Spleen (tissue), 11 donors: ENCODE data around the gene C12orf60. TPM values are rescaled to one million over a fixed set of nuclear protein-coding genes. Genes with fewer than 3 reads are reported as not detected.

Experiments
- DNase-seq: peaks from one replicate; pipeline ENCODE4 v3.0.0-alpha.2; 2020
- H3K27ac ChIP-seq, 8 donors: fragments of 200-600 bp; sonication (generic) in 7 of 8; 1 replicate in 4 of 8; 2 replicates in 4 of 8; pipeline versions ENCODE4 v1.5.0 to v1.8.0; 2016 to 2021; ENCODE audit warnings: inconsistent platforms in 4 of 8, mild to moderate bottlenecking in 4 of 8, moderate library complexity in 1 of 8
- H3K27me3 ChIP-seq, 7 donors: fragments of 200-600 bp; sonication (generic) in 6 of 7; replicated peaks in 1 of 7; 1 replicate in 4 of 7; 2 replicates in 3 of 7; pipeline versions ENCODE4 v1.5.0 to v1.8.0; 2016 to 2021; ENCODE audit warnings: inconsistent platforms in 3 of 7, mild to moderate bottlenecking in 1 of 7
- H3K36me3 ChIP-seq, 6 donors: fragments of 200-600 bp; sonication (generic) in 5 of 6; 1 replicate in 4 of 6; 2 replicates in 2 of 6; pipeline versions ENCODE4 v1.5.0 to v1.8.0; 2016 to 2021; ENCODE audit warnings: inconsistent platforms in 2 of 6
- H3K4me1 ChIP-seq, 6 donors: fragments of 200-600 bp; sonication (generic) in 5 of 6; 1 replicate in 3 of 6; 2 replicates in 3 of 6; pipeline versions ENCODE4 v1.5.0 to v1.8.0; 2016 to 2021; ENCODE audit warnings: inconsistent platforms in 3 of 6
- H3K4me3 ChIP-seq, 8 donors: fragments of 200-600 bp; sonication (generic) in 7 of 8; 1 replicate in 4 of 8; 2 replicates in 4 of 8; pipeline versions ENCODE4 v1.5.0 to v1.8.0; 2016 to 2021; ENCODE audit warnings: inconsistent platforms in 4 of 8, mild to moderate bottlenecking in 4 of 8, moderate library complexity in 2 of 8
- H3K9me3 ChIP-seq, 8 donors: fragments of 200-600 bp; sonication (generic) in 7 of 8; 1 replicate in 4 of 8; 2 replicates in 4 of 8; pipeline versions ENCODE4 v1.5.0 to v1.8.0; 2016 to 2021; ENCODE audit warnings: inconsistent platforms in 4 of 8
- CTCF ChIP-seq, 11 experiments: fragments of 200-600 bp in 7 of 11; fragments of 450-650 bp in 4 of 11; sonication (generic) in 4 of 11; IDR thresholded peaks in 8 of 11; conservative IDR thresholded peaks in 3 of 11; 1 replicate in 7 of 11; 2 replicates in 4 of 11; pipeline versions ENCODE4 v1.4.0 to v1.8.0; 2016 to 2021; ENCODE audit warnings: antibody characterized with exemption in 11 of 11, inconsistent platforms in 4 of 11, mild to moderate bottlenecking in 1 of 11
- POLR2A ChIP-seq, 3 donors: fragments of 450-650 bp; IDR thresholded peaks; one replicate each; pipeline ENCODE4 v1.5.1; 2017; ENCODE audit warnings: antibody characterized with exemption in 3 of 3, mild to moderate bottlenecking in 1 of 3
- POLR2AphosphoS5 ChIP-seq, 3 donors: sonication (generic); formaldehyde crosslinking; IDR thresholded peaks; one replicate each; pipeline ENCODE4 v1.5.1; 2017; ENCODE audit warnings: antibody characterized with exemption in 3 of 3
- WGBS, 5 donors: extraction: QIAGEN DNeasy Blood & Tissue Kit in 3 of 5; methylation state at CpG; one replicate each; pipeline versions ENCODE4 v1.1.5 to v1.1.7; 2013 to 2018; 5-methylcytosine and 5-hydroxymethylcytosine counted together
- intact Hi-C: fragments of 100-400 bp; cut with DNase I; formaldehyde crosslinking; loops from one replicate; pipeline ENCODE4 v1.15.0; 2023; ENCODE audit warnings: low total_unique reads
- polyA plus RNA-seq, 3 donors: library from polyadenylated mRNA; stranded (reverse); fragments of 200-250 nt; gene quantifications; one replicate each; pipeline ENCODE4 v1.2.1, GENCODE V29; 2013
- total RNA-seq, 7 donors: library from RNA; depleted of rRNA in 3 of 7; stranded (reverse); fragments of >200 nt in 3 of 7; fragmentation: NEBNext Ultra II Directional in 4 of 7; extraction: Animal tissue kit (Norgen Biotek cat#: 25700) in 4 of 7; gene quantifications; one replicate each; pipeline versions ENCODE4 v1.1.0 to v1.2.1, GENCODE V29; 2016 to 2021
- donor health status: healthy with polysubstance abuse.
- donor health status: DM: no; HTN: no; CAD: no; lungs with moderate emphysema.
- donor health status: DM: no; HTN: no; CAD: no.
- donor health status: Bipolar disorder and iron deficiency.
- donor health status: healthy.
- donor health status: DM: no; HTN: no; CAD: no.
- donor health status: DM: yes; HTN: yes; CAD: no.

The C12orf60 gene
- total and polyA plus RNA-seq, 10 donors, result 0.51 to 2.2 (median 1.1) TPM

GRCh38 chr12:14844401-14844800 lies 40.9 kb downstream of the C12orf60 start:
- H3K27ac ChIP-seq, result peak overlapping the region in 7 of 8 donors; percentile 73 to 85 (median 81)

GRCh38 chr12:14845350-14845750 lies 41.9 kb downstream of the C12orf60 start:
- Histone ChIP-seq H3K9me3 (no peaks in the 10 kb centered on the region), H3K4me1 (peaks cover 7 to 56% (median 22%) of the 10 kb centered on the region in 6 donors), H3K4me3 (no peak overlapping the region), H3K36me3 (peaks cover 0 to 3% (median 0%) of the 10 kb centered on the region in 6 donors), H3K27ac (peak overlapping the region in 7 of 8 donors; percentile 3 to 81 (median 28)), H3K27me3 (no peaks in the 10 kb centered on the region)
- TF ChIP-seq POLR2AphosphoS5 (IDR thresholded peaks at IDR 0.05), result no peak
- peak; percentile 50 to 93 (median 83) for TF ChIP-seq CTCF (IDR thresholded peaks at IDR 0.05 in 8 of 11, conservative IDR thresholded peaks at IDR 0.05 in 3 of 11)
- 12 to 15% (median 13%) methylated on average over 3 of the region's 3 CpGs for WGBS, 5 donors
- intact Hi-C loops, result no loop called here
- no peak for DNase-seq

More at GRCh38 chr12:14844401-14844800, 40.9 kb downstream of the C12orf60 start:
- Histone ChIP-seq H3K27me3 (no peaks in the 10 kb centered on the region), H3K4me1 (peaks cover 11 to 59% (median 22%) of the 10 kb centered on the region in 6 donors), H3K4me3 (no peak overlapping the region), H3K36me3 (peaks cover 0 to 5% (median 0%) of the 10 kb centered on the region in 6 donors), H3K9me3 (peaks cover 0 to under 1% (median 0%) of the 10 kb centered on the region in 8 donors)
- TF ChIP-seq POLR2A (IDR thresholded peaks at IDR 0.05) (no peak), POLR2AphosphoS5 (IDR thresholded peaks at IDR 0.05) (no peak), CTCF (IDR thresholded peaks at IDR 0.05 in 8 of 11, conservative IDR thresholded peaks at IDR 0.05 in 3 of 11) (no peak)
- DNase-seq, result no peak
- intact Hi-C loops, result no loop called here

GRCh38 chr12:14846042-14846587 lies 42.6 kb downstream of the C12orf60 start:
- H3K36me3 ChIP-seq, result no peaks in the 10 kb centered on the region
- H3K27me3 ChIP-seq, result no peaks in the 10 kb centered on the region
- no peak overlapping the region for H3K4me3 ChIP-seq
- 37 to 49% (median 44%) methylated on average over 3 of the region's 3 CpGs for WGBS, 5 donors
- no peaks in the 10 kb centered on the region for H3K9me3 ChIP-seq
- peak overlapping the region; percentile 3 to 53 (median 36) for H3K27ac ChIP-seq
- H3K4me1 ChIP-seq, result peaks cover 5 to 48% (median 17%) of the 10 kb centered on the region in 6 donors
- intact Hi-C loops, result loop anchor here (2.0 kb wide), 1 partner anchor 149 kb away; no protein-coding TSS in a partner anchor
- no peak for DNase-seq
- TF ChIP-seq CTCF (IDR thresholded peaks at IDR 0.05 in 8 of 11, conservative IDR thresholded peaks at IDR 0.05 in 3 of 11), result no peak
- no peak for TF ChIP-seq POLR2AphosphoS5 (IDR thresholded peaks at IDR 0.05)
- TF ChIP-seq POLR2A (IDR thresholded peaks at IDR 0.05), result no peak

DNA sequence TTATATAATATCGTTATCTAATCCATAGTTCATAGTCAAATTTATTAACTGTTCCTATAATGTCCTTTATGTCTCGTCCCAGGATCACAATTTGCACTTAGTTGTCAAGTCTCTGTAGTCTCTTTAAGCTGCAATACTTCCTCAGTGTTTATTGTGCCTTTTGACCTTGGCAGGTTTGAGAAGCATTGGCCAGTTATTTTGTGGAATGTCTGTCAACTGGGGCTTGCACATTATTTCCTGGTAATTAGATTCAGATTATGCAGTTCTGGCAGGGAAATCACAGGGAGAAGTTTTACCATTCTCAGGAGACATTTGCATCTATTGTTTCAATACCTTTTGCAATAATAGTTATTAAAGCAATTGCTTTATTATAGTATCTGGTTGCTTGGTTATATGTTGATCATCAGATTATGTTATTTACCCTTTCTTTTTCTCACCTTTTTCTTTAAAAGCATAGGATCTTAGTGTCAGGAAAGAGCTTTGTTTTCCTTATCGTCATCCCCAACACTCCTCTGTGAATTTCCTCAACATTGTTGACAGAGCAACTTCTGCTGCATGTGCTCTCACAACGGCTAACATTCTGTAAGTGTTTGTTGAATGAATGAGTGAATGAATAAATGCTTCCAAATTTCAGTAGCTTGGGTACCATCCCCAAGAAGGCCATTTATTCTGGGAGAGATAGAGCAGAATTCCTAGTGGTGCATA lies 43.6 kb downstream of the C12orf60 start:
- 67 to 80% (median 77%) methylated on average over 4 of the region's 4 CpGs for WGBS, 5 donors
- Histone ChIP-seq H3K27me3 (no peaks in the 10 kb centered on the region), H3K27ac (peak overlapping the region in 5 of 8 donors; percentile 3 to 53 (median 51)), H3K36me3 (no peaks in the 10 kb centered on the region), H3K9me3 (no peaks in the 10 kb centered on the region), H3K4me3 (no peak overlapping the region), H3K4me1 (peaks cover 5 to 42% (median 13%) of the 10 kb centered on the region in 6 donors)
- TF ChIP-seq CTCF (IDR thresholded peaks at IDR 0.05 in 8 of 11, conservative IDR thresholded peaks at IDR 0.05 in 3 of 11) (no peak), POLR2AphosphoS5 (IDR thresholded peaks at IDR 0.05) (no peak), POLR2A (IDR thresholded peaks at IDR 0.05) (no peak)
- intact Hi-C loops, result loop anchor here (2.0 kb wide), 1 partner anchor 148 kb away; no protein-coding TSS in a partner anchor
- no peak for DNase-seq
